Endothelial cell of umbilical vein (primary cell): ENCODE results near the gene MXI1. TPM values are rescaled to one million over a fixed set of nuclear protein-coding genes. Genes with fewer than 3 reads are reported as not detected.

ENCODE experiments used
- BruUV-seq: library from RNA; stranded (reverse); fragments of 400-500 nt; replicated peaks from 2 replicates; lab custom pipeline; 2021; lab: Mats Ljungman, UMichigan
- CTCF ChIA-PET: fragments of 300-600, 350-600 bp; sonication (Branson Sonifier 250); formaldehyde crosslinking; loops from one replicate; lab custom pipeline; 2021; ENCODE audit warnings: antibody characterized with exemption, inconsistent platforms; lab: Charles Lee
- POLR2A ChIA-PET: fragments of 300-600, 350-600 bp; sonication (Branson Sonifier 250); formaldehyde crosslinking; loops from one replicate; lab custom pipeline; 2021; ENCODE audit warnings: antibody characterized with exemption, inconsistent platforms; lab: Charles Lee
- DNase-seq: peaks from one replicate; pipeline ENCODE4 v3.0.0-alpha.2; 2011; ENCODE audit warnings: low read depth, low spot score
- FAIRE-seq: peaks from 2 replicates; lab custom pipeline; 2011; peaks lifted over from hg19 to GRCh38; lab: Jason Lieb, UNC
- H2AFZ ChIP-seq: 2 replicates; pipeline ENCODE4 v1.6.0; 2012; ENCODE audit warnings: low read depth, low read length, control low read depth, inconsistent platforms
- H3K27ac ChIP-seq: 2 replicates; pipeline ENCODE4 v1.5.1; 2011; ENCODE audit warnings: low read depth, mild to moderate bottlenecking, control low read depth, low read length, moderate library complexity; ENCODE audit not compliant: insufficient read depth
- H3K27me3 ChIP-seq, 2 experiments: 2 replicates each; pipeline versions ENCODE4 v1.6.0 to v1.6.1; 2011; ENCODE audit warnings: low read length in 2 of 2, mixed read lengths in 1 of 2; ENCODE audit not compliant: control insufficient read depth in 2 of 2, insufficient read depth in 2 of 2
- H3K36me3 ChIP-seq, 2 experiments: 2 replicates in 1 of 2; 3 replicates in 1 of 2; pipeline ENCODE4 v1.5.1; 2011; ENCODE audit warnings: low read length in 2 of 2, mild to moderate bottlenecking in 1 of 2, moderate library complexity in 1 of 2; ENCODE audit not compliant: control insufficient read depth in 2 of 2, insufficient read depth in 2 of 2; ENCODE audit errors: extremely low read depth in 1 of 2
- H3K4me1 ChIP-seq: 3 replicates; pipeline ENCODE4 v1.5.1; 2011; ENCODE audit warnings: mild to moderate bottlenecking, low read length; ENCODE audit not compliant: control insufficient read depth, insufficient read depth; ENCODE audit errors: extremely low read depth
- H3K4me2 ChIP-seq: 2 replicates; pipeline ENCODE4 v1.6.1; 2011; ENCODE audit warnings: low read length, control low read depth, mixed read lengths; ENCODE audit not compliant: insufficient read depth
- H3K4me3 ChIP-seq, 3 experiments: fragments of 200-600 bp in 1 of 3; sonication (generic), shearing (Covaris generic) in 1 of 3; replicated peaks in 1 of 3; 2 replicates each; pipeline ENCODE4 v1.5.1; 2011 to 2016; ENCODE audit warnings: control low read depth in 3 of 3, low read length in 3 of 3, mild to moderate bottlenecking in 2 of 3, inconsistent platforms in 1 of 3, low read depth in 1 of 3, moderate library complexity in 1 of 3; ENCODE audit not compliant: insufficient read depth in 1 of 3
- H3K79me2 ChIP-seq: 2 replicates; pipeline ENCODE4 v1.6.0; 2012; ENCODE audit warnings: low read length, inconsistent platforms; ENCODE audit not compliant: control insufficient read depth, insufficient read depth
- H3K9ac ChIP-seq: replicated peaks from 2 replicates; pipeline ENCODE3; 2011; ENCODE audit warnings: low read length, control low read depth; ENCODE audit not compliant: insufficient read depth; ENCODE audit errors: extremely low read depth
- H3K9me1 ChIP-seq: replicated peaks from 3 replicates; pipeline ENCODE4 v1.6.0; 2011; ENCODE audit warnings: mild to moderate bottlenecking, low read length; ENCODE audit not compliant: control insufficient read depth, insufficient read depth; ENCODE audit errors: extremely low read depth
- H3K9me3 ChIP-seq: replicated peaks from 2 replicates; pipeline ENCODE4 v1.5.1; 2012; ENCODE audit warnings: low read length, inconsistent platforms; ENCODE audit not compliant: control insufficient read depth, insufficient read depth
- H4K20me1 ChIP-seq: replicated peaks from 2 replicates; pipeline ENCODE3; 2011; ENCODE audit warnings: mild to moderate bottlenecking, low read length; ENCODE audit not compliant: control insufficient read depth, insufficient read depth; ENCODE audit errors: extremely low read depth
- CTCF ChIP-seq, 2 donors: IDR thresholded peaks; 1 replicate in 1 of 2; 2 replicates in 1 of 2; pipeline ENCODE4 v1.5.1; 2011; ENCODE audit warnings: low read length in 2 of 2, mild to moderate bottlenecking in 2 of 2, moderate library complexity in 2 of 2, control low read depth in 1 of 2, inconsistent platforms in 1 of 2, low read depth in 1 of 2; ENCODE audit not compliant: insufficient read depth in 1 of 2; ENCODE audit errors: extremely low read depth in 1 of 2
- EZH2 ChIP-seq: IDR thresholded peaks from 2 replicates; pipeline ENCODE4 v1.6.1; 2012; ENCODE audit warnings: borderline replicate concordance, low read depth, mild to moderate bottlenecking, moderate library complexity, low read length, inconsistent platforms; ENCODE audit not compliant: severe bottlenecking
- FOS ChIP-seq: IDR thresholded peaks from 2 replicates; pipeline ENCODE4 v1.6.1; 2011; ENCODE audit warnings: mild to moderate bottlenecking, low read length, moderate library complexity, borderline replicate concordance; ENCODE audit not compliant: insufficient read depth
- GATA2 ChIP-seq: IDR thresholded peaks from 2 replicates; pipeline ENCODE4 v1.7.0; 2011; ENCODE audit warnings: low read depth, mild to moderate bottlenecking, moderate library complexity, mixed read lengths, low read length; ENCODE audit not compliant: insufficient read length, insufficient read depth
- JUN ChIP-seq: IDR thresholded peaks from 2 replicates; pipeline ENCODE4 v1.6.1; 2011; ENCODE audit warnings: borderline replicate concordance, low read depth; ENCODE audit not compliant: insufficient read length, insufficient read depth
- MAX ChIP-seq: IDR thresholded peaks from 2 replicates; pipeline ENCODE4 v1.6.1; 2011; ENCODE audit not compliant: insufficient read depth, insufficient read length
- MYC ChIP-seq: IDR thresholded peaks from one replicate; pipeline ENCODE4 v1.6.1; 2011; ENCODE audit warnings: mild to moderate bottlenecking, low read depth, low read length
- POLR2A ChIP-seq: IDR thresholded peaks from 2 replicates; pipeline ENCODE4 v1.6.1; 2012; ENCODE audit warnings: low read depth, mild to moderate bottlenecking, control low read depth, low read length
- POLR2AphosphoS5 ChIP-seq: IDR thresholded peaks from 2 replicates; pipeline ENCODE4 v1.6.1; 2012; ENCODE audit warnings: low read depth, mild to moderate bottlenecking, control low read depth, low read length, moderate library complexity; ENCODE audit not compliant: insufficient read depth
- dilution Hi-C: fragments of 300-500 bp; cut with MboI; formaldehyde crosslinking; loops from one replicate; pipeline ENCODE4 v1.15.0; 2019; ENCODE audit warnings: low sequenced_read_pairs; ENCODE audit not compliant: extremely low pct_ligation_motif_present
- intact Hi-C: fragments of 100-400 bp; cut with micrococcal nuclease; formaldehyde crosslinking; loops from one replicate; pipeline ENCODE4 v1.10.0; 2022
- polyA plus RNA-seq, 4 experiments: library from polyadenylated mRNA; depleted of rRNA in 3 of 4; stranded (reverse) in 3 of 4; unstranded in 1 of 4; fragments of >200 nt; gene quantifications; 2 replicates each; pipeline versions ENCODE4 v1.2.1 to v1.2.3, GENCODE V29; 2011 to 2012; ENCODE audit warnings: missing spikeins in 1 of 4
- total RNA-seq: library from RNA; stranded (reverse); gene quantifications from 2 replicates; pipeline ENCODE4 v1.2.3, GENCODE V29; 2021

MXI1 gene
- total and polyA plus RNA-seq, 2 donors (not counting 3 experiments of a cell fraction or from before 2014, with no cell fraction given), result 2.7 to 8.5 TPM

GRCh38 chr10:110259317-110259716, 51.9 kb downstream of the MXI1 start:
- ChIA-PET POLR2A (no interaction called here), CTCF (interaction anchor here (1.0 kb wide), 1 partner anchor 15 kb away, joined by 4 read pairs; no protein-coding TSS in a partner anchor)
- Histone ChIP-seq H3K9me3 (no peaks in the 10 kb centered on the region), H3K4me2 (no peak overlapping the region), H3K9me1 (no peaks in the 10 kb centered on the region), H2AFZ (no peak overlapping the region), H3K27me3 (no peaks in the 10 kb centered on the region), H4K20me1 (no peaks in the 10 kb centered on the region), H3K36me3 (no peaks in the 10 kb centered on the region), H3K4me1 (no peaks in the 10 kb centered on the region), H3K27ac (no peak overlapping the region), H3K9ac (no peak overlapping the region), H3K79me2 (no peaks in the 10 kb centered on the region), H3K4me3 (no peak overlapping the region)
- dilution Hi-C loops, result no loop called here
- FAIRE-seq (no peak), DNase-seq (no peak)
- BruUV-seq, result no TSS peak
- intact Hi-C loops, result no loop called here
- no peak for TF ChIP-seq FOS
- no peak for TF ChIP-seq POLR2AphosphoS5
- TF ChIP-seq MAX, result no peak
- TF ChIP-seq JUN, result no peak
- TF ChIP-seq EZH2, result no peak
- no peak for TF ChIP-seq MYC
- TF ChIP-seq CTCF (IDR thresholded peaks at IDR 0.05; ENCODE audit: extremely low read depth in 1 of 2, insufficient read depth in 1 of 2, low read depth in 1 of 2, low read length in 2 of 2), result no peak
- TF ChIP-seq POLR2A, result no peak
- no peak for TF ChIP-seq GATA2
